ENCODE data around the gene FIBP.
A peak's percentile ranks its signal among the peaks of the same experiment; 100 is the strongest.

The FIBP gene

DNA sequence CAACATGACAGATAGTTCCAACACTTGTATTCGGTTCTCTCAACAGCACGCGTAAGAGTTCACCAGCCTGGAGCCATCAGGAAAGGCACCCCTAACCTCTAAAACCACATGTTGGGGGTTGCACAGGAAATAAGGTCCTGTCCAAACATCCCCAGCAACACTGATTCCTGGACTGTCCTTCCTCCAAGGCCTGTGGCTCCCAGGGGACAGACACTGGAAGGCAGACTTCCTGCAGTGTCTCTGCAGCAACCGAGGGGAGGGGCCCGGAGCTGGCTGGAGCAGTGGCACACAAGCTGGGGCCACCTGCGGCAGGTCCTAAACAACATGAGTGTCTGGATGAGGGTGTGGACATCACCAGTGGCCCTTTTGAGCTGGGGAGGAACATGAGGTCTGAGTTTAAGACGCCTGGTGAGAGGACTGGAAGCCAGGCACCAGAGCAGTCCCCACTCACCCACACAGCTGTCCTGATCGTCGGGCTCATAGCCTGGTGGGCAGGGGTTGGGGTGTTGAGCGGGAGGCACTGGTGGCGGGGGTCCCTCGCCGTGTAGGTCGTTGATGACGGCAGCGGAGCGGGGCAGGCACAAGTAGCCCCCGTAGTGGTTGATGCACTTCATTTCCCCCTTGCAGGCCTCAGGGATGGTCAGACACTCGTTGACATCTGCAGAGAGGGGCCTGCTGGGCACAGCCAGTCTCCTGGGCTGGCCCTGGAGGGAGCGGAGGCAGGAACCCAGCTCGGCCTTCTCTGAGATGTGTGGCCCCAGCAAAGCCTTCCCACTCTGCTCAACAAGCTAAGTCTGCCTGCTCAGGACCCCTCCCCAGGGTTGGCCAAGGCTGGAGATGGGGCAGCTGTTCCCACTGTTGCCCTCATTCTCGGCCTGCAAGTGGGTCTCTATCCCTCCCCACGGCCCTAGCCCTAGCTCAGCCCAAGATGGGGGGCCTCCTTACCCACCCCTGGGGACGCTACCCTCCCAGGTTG is 17.3 kb downstream of the FIBP start:
- no peak for DNase-seq (ENCODE audit: low read depth)

DNA sequence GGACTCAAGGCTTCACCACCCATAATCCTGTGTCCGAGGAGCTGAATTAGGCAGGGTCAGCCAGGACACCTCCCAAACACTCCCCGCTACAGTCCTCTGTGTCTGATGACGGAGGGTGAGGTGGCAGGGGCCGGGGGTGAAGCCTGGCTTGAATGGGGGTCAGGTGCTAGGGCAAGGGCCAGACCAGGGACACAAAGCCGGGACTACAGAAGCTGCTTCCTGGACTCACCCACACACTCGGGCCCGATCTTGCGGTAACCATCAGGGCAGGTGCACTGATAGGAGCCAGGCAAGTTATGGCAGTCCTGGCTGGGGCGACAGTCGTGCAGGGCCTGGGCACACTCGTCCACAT is 18.0 kb downstream of the FIBP start:
- no peak for DNase-seq (ENCODE audit: low read depth)

DNA sequence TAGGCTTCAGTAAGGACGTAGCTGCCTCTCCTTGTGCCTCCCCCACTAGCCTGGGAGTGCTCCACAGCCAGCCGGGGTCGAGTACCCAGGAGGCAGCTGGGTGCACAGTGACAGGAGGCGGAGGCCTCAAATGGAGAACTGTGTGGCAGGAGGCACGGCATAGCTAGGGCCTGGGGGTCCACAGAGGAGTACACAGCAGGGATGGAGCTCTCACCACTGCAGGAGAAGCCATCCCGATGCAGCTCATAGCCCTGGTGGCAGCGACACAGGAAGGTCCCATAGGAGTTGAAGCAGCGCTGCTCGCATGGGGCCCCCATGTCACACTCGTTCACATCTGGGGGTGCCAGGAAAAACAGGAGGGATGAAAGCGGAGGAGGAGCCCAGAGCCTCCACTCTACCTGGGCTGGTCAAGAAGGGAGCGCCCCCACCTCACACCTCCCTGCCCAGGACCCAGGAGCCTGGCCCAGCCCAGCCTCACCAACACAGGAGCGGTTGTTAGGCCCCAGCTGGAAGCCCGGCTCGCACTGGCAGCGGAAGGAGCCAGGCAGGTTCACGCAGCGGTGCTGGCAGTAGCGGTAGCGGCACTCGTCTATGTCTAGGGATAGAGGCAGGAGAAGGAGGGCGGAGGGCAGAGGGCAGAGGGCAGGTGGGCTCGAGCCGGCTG is 18.5 kb downstream of the FIBP start:
- DNase-seq (ENCODE audit: low read depth): no peak

DNA sequence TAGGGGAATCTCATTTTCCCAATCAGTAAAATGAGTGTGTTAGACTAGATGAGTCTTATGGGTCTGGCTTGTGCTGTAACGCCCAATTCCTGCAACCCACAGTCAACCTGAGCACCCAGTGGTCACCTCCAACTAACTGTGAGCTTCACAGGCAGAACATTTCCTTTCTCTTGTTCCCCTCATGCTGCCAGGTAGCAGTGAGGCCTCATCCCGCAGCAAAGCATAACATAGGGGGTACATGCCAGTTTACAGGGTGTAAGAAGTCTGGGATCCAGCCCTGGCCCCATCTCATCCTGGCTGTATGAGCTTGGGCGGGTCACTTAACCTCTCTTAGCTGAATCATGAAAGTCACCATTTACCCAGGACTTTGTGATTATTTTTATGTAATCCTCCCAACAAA is 19.4 kb downstream of the FIBP start:
- DNase-seq (ENCODE audit: low read depth): no peak

DNA sequence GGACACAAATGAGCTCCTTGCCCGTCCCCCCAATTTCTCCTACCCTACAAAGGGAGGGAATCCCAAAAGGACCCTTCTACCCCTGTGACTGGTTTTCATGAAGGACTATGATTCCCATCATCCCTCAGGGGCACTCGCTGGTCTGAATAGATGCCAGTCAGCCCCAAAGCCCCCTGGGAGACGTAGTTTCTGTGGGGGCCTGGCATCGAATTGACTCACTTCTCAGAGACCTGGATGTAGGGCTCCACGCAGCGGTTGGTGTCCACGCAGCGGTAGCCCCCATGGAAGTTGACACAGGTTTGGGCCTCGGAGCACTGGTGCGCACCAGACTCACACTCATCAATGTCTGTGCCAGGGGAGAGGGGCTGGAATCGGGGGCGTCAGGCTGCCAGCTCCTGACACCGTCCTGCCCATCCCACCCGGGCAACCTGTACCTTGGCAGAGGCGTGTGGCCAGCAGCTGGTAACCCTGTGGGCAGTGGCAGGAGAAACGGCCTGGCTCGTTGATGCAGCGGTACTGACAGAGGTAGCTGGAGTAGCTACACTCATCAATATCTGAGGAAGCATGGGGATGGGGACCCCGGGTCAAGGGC is 20.1 kb downstream of the FIBP start:
- DNase-seq (ENCODE audit: low read depth): no peak

DNA sequence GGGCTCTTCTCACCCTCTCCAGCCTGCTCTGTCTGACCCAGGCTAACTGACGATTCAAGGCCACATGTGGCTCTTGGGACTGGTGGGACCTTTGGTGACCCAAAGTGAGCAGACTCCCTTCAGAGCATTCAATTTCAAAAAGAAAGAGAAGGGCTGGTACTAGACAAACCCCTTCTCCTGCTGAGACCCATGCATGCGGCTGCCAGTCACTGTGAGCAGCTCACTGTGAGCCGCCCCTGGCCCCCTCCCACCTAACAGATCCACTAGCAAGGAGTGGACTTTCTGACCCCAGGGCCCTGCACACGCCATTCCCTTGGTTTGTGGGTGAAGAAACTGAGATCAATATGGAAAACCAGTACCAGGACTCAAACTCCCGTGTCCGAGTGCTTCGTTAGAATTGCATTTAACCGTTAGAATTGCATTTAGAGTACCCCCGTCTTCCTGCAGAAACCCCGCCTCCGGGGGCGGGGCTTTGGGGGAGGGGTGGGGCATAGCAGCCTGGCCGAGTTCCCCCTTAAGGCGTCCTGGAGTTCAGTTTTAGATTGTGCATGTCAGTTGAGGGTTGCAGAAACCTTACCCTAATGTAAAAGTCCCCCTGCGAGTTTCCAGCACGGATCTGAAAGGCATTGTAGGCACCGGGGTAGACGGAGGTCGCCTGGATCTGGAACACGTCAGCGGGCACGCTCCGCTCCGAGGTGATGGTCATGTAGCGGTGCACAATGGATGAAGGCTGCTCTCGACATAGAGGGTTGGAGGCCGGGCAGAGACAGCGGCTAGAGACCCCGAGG is 20.8 kb downstream of the FIBP start:
- no peak for DNase-seq (ENCODE audit: low read depth)

DNA sequence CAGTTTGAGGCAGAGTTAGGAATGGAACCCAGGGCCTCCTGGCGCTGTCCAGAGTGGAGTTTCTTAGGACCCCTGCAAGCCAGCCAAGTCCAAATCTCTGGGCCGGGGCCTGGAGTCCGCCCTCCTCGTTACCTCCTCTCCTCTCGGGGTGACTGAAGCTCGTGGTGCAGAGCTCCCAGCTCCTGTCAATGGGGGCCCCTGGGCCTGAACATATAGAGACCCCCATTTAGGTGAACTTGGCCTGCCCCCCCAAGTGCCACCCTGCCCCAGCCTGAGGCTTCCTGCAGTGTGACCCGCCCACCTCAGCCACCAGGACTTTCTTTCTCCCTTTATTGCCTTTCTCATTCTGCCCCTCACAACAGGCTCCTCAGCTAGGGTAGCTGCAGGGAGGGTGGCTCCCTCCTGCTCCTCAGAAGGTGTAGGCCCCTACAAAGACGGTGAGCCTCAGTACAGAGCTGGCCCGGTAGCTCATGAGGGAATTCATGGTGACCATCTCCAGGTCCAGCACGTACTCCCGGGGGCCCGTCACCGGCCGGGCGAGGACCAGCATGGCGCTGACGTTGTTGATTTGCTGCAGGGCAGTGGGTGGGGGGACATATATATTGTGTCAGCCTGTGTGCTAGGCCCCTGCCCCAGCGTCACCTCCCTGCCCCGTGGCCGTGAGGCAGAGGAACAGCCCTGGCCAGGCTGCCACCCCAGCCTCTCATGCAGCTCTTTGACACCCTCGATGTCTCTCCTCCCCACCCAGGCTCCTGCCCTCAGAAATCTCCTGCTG is 21.6 kb downstream of the FIBP start:
- DNase-seq (ENCODE audit: low read depth): no peak

DNA sequence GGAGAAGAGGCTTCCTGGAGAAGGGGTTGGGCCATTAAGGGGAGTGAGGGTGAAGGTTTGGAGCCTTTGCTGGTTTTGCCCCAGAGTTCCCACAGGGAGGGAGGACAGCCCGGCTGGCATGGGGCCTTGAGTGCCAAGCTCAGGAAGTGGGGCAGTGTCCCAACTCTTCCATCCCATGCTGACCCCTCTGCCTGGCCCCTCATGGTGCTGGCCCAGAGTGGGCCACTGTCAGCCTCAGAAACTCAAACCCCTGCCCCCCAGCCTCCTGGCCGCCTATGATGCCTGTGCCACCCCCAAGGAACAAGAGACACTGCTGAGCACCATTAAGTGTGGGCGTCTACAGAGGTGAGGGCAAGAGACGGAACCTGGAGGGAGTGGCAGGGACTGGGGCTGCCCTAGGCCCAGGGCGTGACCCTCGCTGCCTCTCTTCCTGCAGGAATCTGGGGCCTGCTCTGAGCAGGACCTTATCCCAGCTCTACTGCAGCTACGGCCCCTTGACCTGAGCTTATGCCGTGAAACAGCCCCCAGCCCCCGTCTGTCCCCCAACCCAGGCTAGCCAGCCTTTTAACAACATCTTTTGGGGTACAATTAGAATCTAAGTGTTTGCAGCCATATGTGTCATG is 22.6 kb downstream of the FIBP start:
- no peak for DNase-seq (ENCODE audit: low read depth)

DNA sequence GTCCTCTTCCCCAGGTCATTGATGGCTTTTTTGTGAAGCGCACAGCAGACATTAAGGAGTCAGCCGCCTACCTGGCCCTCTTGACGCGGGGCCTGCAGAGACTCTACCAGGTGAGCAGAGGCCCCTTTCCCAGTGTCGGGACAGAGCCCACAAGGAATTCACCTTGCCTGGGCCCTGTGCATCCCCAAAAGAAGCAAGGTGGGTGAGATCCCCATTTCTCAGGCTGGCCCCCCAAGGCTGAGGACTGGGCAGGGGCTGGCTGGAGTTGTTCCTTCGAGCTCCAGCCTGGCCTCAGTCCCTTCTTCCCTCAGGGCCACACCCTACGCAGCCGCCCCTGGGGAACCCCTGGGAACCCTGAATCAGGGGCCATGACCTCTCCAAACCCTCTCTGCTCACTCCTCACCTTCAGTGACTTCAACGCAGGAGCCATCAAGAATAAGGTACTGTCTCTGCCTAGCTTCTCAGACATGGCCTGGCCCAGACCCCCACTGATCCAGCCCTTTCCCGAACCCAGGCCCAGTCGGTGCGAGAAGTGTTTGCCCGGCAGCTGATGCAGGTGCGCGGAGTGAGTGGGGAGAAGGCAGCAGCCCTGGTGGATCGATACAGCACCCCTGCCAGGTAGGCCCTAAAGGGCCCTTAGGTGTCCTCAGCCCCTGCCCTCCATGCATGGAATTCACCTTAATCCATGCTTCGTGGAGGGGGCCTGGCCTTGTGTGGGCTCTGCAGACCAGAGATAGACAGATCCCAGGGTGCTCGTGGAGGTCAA is 23.4 kb downstream of the FIBP start:
- no peak for DNase-seq (ENCODE audit: low read depth)

DNA sequence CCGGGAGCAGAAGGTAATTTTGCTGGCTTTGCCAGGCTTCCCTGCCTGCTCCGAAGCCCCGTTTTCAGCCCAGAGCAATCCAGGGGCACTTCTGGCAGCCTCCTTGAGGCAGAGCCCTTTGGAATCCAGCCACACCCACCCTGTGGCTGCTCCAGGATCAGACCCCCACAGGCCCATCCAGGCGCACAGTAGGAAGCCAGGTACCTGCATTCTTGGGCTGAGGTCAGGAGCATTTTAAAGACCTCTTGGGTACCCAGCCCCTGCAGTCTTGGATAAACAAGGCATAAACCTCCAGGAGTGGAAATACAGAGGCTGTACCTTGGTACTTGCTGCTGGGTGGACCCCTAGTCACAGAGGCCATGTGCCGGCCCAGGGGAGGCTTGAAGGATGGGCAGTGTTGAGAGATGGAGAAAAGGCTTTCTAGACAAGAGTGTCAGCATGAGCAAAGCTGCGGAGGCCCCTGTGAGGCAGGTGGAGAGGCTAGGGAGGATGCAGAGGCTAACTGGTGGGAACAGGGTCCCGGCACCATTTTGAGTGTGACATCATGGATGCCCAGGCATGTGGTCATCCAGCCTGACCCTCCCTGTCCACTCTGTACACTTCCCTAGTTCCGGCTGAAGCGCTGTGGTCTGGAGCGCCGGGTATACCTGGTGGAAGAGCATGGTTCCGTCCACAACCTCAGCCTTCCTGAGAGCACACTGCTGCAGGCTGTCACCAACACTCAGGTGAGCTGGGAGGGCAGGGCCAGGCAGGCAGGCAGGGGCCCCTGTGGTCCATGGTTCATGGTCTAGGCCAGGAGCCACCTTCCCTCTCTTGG is 24.2 kb downstream of the FIBP start:
- no peak for DNase-seq (ENCODE audit: low read depth)

DNA sequence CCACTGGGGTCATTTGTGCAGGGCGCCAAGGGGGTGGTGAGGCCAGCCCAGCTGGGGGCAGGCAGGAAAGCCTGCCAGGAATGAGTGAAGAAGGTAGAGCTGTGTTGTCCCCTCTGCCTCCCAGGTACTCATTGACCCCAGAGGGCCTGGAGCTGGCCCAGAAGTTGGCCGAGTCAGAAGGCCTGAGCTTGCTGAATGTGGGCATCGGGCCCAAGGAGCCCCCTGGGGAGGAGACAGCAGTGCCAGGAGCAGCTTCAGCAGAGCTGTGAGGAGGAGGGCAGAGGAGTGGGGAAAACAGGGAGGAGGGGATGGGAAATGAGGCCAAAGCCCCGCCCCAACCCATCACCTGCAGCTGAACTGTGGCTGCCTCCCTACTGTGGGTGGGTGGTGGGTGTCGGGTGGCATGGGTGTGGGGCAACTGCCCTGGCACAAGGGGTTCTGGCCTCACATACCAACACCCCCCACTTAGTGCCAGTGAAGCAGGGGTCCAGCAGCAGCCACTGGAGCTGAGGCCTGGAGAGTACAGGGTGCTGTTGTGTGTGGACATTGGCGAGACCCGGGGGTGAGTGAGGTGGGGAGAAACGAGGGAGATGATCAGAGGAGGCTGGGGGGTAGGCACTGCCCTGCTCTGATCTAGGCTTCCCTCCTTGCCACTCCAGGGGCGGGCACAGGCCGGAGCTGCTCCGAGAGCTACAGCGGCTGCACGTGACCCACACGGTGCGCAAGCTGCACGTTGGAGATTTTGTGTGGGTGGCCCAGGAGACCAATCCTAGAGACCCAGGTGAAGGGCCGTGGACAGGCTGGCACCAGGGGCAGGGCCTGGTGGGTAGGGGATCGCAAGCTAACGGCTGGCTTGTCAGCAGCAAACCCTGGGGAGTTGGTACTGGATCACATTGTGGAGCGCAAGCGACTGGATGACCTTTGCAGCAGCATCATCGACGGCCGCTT is 25.1 kb downstream of the FIBP start:
- no peak for DNase-seq (ENCODE audit: low read depth)

DNA sequence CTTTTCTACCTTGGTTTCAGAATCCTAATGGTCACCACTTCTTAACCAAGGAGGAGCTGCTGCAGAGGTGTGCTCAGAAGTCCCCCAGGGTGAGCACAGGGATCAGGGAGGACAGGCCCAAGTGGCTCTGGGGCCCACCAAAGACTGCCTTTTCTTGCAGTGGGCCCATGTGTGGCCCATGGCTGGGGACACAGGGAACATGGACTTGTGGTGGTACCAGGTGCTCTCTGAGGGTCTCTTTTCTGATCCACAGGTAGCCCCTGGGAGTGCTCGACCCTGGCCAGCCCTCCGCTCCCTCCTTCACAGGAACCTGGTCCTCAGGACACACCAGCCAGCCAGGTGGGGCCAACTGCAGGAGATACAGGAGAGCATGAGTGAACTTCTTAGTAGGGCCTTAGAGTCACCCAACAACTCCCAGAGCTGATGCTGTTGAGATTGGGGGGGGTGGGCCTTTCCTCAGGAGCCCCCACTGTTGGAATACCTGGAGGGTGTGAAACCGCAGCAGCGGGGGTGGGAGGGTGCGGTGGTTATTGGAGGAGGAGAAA is 26.0 kb downstream of the FIBP start:
- no peak for DNase-seq (ENCODE audit: low read depth)

DNA sequence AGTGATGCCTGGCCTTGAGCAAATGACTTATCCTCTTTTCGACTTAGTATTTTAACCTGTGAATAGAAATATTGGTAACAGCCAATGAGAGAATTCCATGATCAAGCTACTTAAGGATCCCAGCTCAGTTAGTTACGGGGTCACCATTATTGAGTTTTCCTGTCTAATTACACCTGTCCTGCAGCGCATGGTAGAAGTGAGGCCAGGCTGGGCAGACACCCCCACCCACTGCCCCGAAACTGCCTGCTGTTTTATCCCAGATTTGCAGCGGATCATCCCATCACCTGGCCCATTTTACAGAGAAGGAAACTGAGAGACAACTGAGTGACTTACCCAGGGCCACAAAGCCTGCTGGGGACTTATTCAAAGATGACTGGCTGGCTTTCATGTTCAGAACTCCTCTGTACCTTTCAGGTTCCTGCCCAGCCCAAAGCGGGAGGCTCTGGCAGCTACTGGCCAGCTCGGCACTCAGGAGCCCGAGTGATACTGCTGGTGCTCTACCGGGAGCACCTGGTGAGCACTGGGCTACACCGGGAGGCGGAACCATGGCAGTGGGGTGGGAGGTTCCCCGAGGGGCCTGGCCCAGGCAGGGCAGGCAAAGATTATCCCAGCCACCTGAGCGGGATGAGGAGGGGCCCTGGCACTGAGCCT is 26.6 kb downstream of the FIBP start:
- no peak for DNase-seq (ENCODE audit: low read depth)

DNA sequence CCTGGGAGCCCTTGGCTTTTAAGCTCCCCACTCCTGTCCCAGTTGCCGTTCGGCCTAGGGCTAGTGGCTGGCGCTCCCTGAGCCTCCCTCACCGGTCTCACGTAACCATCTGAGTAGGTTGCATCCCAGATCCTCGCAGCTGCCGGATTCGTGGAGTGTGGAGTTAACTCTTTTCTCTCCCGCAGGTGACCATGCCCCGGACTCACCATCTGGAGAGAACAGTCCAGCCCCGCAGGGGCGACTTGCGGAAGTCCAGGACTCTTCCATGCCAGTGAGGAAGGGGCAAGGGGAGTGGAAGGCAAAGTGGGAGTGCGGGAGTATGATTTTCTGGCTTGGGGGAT is 27.1 kb downstream of the FIBP start:
- no peak for DNase-seq (ENCODE audit: low read depth)

DNA sequence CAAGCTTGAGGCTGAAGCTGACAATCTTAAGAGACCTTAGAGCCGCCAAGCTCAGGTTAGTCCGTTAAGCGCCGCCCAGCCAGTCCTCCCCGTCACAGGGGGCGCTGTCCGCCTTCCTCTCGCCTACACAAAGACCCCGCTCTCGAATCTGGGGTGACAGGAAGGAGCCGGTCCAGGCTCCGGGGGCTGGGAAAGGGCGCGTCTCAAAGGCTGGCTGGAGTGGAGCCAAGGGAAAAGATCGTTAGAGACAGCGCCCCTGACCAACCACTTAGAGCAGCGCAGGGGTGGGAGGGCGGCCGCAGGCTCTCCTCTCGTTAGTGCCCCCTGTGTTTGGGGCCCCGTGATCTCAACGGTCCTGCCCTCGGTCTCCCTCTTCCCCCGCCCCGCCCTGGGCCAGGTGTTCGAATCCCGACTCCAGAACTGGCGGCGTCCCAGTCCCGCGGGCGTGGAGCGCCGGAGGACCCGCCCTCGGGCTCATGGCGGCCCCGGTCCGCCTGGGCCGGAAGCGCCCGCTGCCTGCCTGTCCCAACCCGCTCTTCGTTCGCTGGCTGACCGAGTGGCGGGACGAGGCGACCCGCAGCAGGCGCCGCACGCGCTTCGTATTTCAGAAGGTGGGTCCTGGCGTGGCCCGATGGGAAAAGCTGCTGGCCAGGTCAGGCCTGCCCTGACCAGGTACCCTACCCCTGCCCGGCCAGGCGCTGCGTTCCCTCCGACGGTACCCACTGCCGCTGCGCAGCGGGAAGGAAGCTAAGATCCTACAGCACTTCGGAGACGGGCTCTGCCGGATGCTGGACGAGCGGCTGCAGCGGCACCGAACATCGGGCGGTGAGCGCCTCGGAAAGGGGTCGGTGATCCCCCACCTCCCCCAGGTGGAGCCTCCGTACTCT is 27.8 kb downstream of the FIBP start, which contains the start of gene MUS81:
TSS of gene MUS81 (plus strand) at position 156 of the 887 bp plus-strand sequence. CDS start at position 477, 321 bp downstream.
- DNase-seq (ENCODE audit: low read depth): peak; percentile 97

DNA sequence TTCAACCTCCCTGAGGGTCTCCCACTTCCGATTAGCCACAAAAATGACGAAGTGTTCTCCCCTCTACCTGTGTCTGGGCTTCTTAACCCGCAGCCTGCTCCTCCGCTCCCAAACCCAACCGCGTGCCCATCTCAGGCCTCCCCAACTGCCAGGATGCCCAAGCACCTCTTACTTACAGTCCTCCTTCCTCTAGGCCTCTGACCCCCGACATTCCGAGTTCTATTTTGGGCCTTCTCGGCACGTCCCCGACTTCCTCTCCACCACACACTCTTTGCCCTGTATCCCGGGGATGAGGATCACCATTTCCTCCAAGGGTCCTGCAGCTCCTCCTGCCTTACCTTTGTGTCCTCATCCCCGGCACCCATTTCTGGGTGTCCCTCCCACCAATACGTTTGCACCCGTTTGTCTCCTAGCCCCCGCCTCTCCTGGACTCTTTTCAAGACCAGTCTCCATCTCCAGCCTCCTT is 28.4 kb downstream of the FIBP start:
- peak; percentile 24 for DNase-seq (ENCODE audit: low read depth)
